ENCODE data around the gene MAPKAP1.

GRCh38 chr9:125393426-125393825 is 313.6 kb downstream of the MAPKAP1 start:
- TF ChIP-seq POLR2A (IDR thresholded peaks at IDR 0.05) (no peak), CTCF (IDR thresholded peaks at IDR 0.05) (no peak)
